ENCODE measurements around the gene SACS.

- TF ChIP-seq POLR2AphosphoS5 (IDR thresholded peaks at IDR 0.05) (no peak), POLR2A (IDR thresholded peaks at IDR 0.05) (no peak), CTCF (IDR thresholded peaks at IDR 0.05) (no peak)
Observed at GRCh38 chr13:23399347-23399746, 34.2 kb downstream of the SACS start.

All from prostate gland (tissue), 2 donors.